ENCODE data around the gene TSPO. TPM values are rescaled to one million over a fixed set of nuclear protein-coding genes. Genes with fewer than 3 reads are reported as not detected.
A peak's percentile ranks its signal among the peaks of the same experiment; 100 is the strongest.

Gene TSPO
- total and polyA plus RNA-seq, 2 of the 8 experiments (the other 6 are each of a cell fraction or from before 2014, with no cell fraction given): 19.9 to 51.5 TPM

GRCh38 chr22:43142880-43143562 lies 8.3 kb upstream of the TSPO start, which contains the start of gene MCAT (continued):
- TF ChIP-seq BRCA1 (IDR thresholded peaks at IDR 0.05; ENCODE audit: low read depth, low read length) (no peak), BCL11A (IDR thresholded peaks at IDR 0.05; ENCODE audit: low read depth in 2 of 2, low read length in 2 of 2) (no peak), SRF (IDR thresholded peaks at IDR 0.05; ENCODE audit: low read depth, low read length) (no peak; the same call in 1 of the 2 replicates), SP1 (IDR thresholded peaks at IDR 0.05; ENCODE audit: low read depth, low read length) (0 out of 2 replicates have a peak, but pooled peaks have one; percentile 55), SP4 (IDR thresholded peaks at IDR 0.05; ENCODE audit: low read length) (0 out of 2 replicates have a peak, but pooled peaks have one; percentile 33), CTCF (IDR thresholded peaks at IDR 0.05; ENCODE audit: control extremely low read depth in 1 of 3, insufficient read depth in 1 of 3, low read depth in 1 of 3, low read length in 3 of 3) (no peak), CREB1 (IDR thresholded peaks at IDR 0.05) (peak; percentile 81), RAD21 (IDR thresholded peaks at IDR 0.05 in 1 of 2, conservative IDR thresholded peaks at IDR 0.05 in 1 of 2; ENCODE audit: low read depth in 2 of 2, low read length in 2 of 2) (0 out of 4 replicates have a peak, but pooled peaks of 1 of the 2 experiments have one; percentile 2), EZH2 (IDR thresholded peaks at IDR 0.05; ENCODE audit: low read depth, low read length, severe bottlenecking) (no peak), CBX5 (IDR thresholded peaks at IDR 0.05; ENCODE audit: low read depth, low read length) (no peak), RXRA (IDR thresholded peaks at IDR 0.05; ENCODE audit: insufficient read depth, low read depth, low read length) (no peak), KDM4A (IDR thresholded peaks at IDR 0.05; ENCODE audit: low read depth, low read length, severe bottlenecking) (peak; percentile 94), SAP30 (IDR thresholded peaks at IDR 0.05; ENCODE audit: insufficient read depth, insufficient replicate concordance, low read length) (no peak)

Data from H1 (cell line).